ENCODE data around the gene PMM2. TPM values are rescaled to one million over a fixed set of nuclear protein-coding genes. Genes with fewer than 3 reads are reported as not detected.

The PMM2 gene
- total RNA-seq, 1 donor, result 42.7 TPM

DNA sequence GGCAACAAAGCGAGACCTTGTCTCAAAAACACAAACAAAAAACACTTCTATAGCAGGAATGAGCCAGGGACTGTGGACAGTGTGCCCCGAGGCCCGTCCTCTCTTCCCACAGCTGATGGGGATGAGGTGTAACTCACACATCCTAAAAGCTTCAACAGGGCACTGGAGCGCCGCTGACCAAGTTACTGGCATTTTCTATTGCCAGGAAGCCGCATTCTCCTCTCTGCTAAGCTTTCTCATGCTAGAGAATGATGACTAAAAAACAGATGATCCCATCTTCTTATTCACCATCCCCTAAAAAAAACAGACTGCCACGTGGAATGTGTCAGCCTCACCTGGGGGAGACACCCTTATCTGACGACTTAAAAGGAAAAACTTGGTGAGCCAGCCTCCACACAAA is 54.9 kb downstream of the PMM2 start:
- Histone ChIP-seq H3K79me2 (ENCODE audit: insufficient read depth, low read length) (peaks cover 3% of the 10 kb centered on the region), H3K4me3 (ENCODE audit: insufficient read depth, low read length) (no peak overlapping the region), H2AFZ (ENCODE audit: low read length) (no peak overlapping the region), H3K36me3 (ENCODE audit: insufficient read depth, low read length) (peaks cover 72% of the 10 kb centered on the region), H3K27me3 (ENCODE audit: insufficient read depth, low read length) (no peaks in the 10 kb centered on the region), H4K20me1 (ENCODE audit: insufficient read depth, low read length) (peaks cover 29% of the 10 kb centered on the region), H3K4me2 (ENCODE audit: insufficient read depth, low read length) (no peak overlapping the region), H3K9me3 (ENCODE audit: low read depth, low read length) (no peaks in the 10 kb centered on the region), H3K27ac (ENCODE audit: low read depth, low read length) (peak overlapping the region; percentile 21), H3K4me1 (ENCODE audit: insufficient read depth, low read length) (peaks cover 26% of the 10 kb centered on the region)
- peak; percentile 76 for DNase-seq (ENCODE audit: insufficient read length, low spot score, missing footprints)
- TF ChIP-seq, protein P1, sequence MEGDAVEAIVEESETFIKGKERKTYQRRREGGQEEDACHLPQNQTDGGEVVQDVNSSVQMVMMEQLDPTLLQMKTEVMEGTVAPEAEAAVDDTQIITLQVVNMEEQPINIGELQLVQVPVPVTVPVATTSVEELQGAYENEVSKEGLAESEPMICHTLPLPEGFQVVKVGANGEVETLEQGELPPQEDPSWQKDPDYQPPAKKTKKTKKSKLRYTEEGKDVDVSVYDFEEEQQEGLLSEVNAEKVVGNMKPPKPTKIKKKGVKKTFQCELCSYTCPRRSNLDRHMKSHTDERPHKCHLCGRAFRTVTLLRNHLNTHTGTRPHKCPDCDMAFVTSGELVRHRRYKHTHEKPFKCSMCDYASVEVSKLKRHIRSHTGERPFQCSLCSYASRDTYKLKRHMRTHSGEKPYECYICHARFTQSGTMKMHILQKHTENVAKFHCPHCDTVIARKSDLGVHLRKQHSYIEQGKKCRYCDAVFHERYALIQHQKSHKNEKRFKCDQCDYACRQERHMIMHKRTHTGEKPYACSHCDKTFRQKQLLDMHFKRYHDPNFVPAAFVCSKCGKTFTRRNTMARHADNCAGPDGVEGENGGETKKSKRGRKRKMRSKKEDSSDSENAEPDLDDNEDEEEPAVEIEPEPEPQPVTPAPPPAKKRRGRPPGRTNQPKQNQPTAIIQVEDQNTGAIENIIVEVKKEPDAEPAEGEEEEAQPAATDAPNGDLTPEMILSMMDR (IDR thresholded peaks at IDR 0.05; ENCODE audit: extremely low read depth, low read depth, low read length), result no peak

DNA sequence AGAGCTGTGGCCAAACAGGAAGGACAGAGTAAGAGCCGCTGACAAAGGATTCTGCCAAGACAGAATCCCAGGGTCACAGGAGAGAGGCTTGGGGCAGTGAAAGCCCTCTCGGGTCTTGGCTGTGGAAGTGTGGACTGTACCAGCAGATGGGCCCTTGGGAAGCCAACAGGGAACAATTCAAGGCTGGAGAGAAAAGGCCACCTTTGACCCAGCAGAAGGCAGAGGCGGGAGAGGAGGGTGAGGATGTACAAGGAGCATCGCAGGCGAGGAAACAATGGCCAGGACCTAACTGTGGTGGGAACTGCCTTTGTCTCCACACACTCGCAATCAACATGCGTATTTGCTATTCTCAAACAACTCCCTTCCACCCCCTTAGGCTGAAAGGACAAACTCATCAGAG is 55.5 kb downstream of the PMM2 start:
- no peak for DNase-seq (ENCODE audit: insufficient read length, low spot score, missing footprints)
- no peak overlapping the region for H2AFZ ChIP-seq (ENCODE audit: low read length)
- TF ChIP-seq, protein P1 (IDR thresholded peaks at IDR 0.05; ENCODE audit: extremely low read depth, low read depth, low read length), result no peak
- H3K27ac ChIP-seq (ENCODE audit: low read depth, low read length), result peak overlapping the region; percentile 21
- H4K20me1 ChIP-seq (ENCODE audit: insufficient read depth, low read length), result peaks cover 26% of the 10 kb centered on the region
- H3K4me3 ChIP-seq (ENCODE audit: insufficient read depth, low read length), result no peak overlapping the region
- H3K36me3 ChIP-seq (ENCODE audit: insufficient read depth, low read length), result peaks cover 69% of the 10 kb centered on the region
- H3K4me2 ChIP-seq (ENCODE audit: insufficient read depth, low read length), result no peak overlapping the region
- H3K9me3 ChIP-seq (ENCODE audit: low read depth, low read length), result no peaks in the 10 kb centered on the region
- no peaks in the 10 kb centered on the region for H3K27me3 ChIP-seq (ENCODE audit: insufficient read depth, low read length)
- H3K4me1 ChIP-seq (ENCODE audit: insufficient read depth, low read length), result peaks cover 26% of the 10 kb centered on the region
- H3K79me2 ChIP-seq (ENCODE audit: insufficient read depth, low read length), result peaks cover 3% of the 10 kb centered on the region

DNA sequence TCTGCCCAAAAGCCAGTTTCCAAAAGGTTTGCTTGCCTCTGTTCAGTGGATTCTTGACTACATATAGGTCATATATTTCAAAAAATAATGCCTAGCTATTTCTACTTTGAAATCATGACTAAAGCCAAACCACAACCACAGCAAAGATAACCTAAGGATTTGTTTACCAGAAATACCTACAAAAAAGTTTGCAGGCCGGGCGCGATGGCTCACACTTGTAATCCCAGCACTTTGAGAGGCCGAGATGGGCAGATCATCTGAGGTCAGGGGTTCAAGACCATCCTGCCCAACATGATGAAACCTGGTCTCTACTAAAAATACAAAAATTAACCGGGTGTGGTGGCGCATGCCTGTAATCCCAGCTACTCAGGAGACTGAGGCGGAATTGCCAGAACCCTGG is 56.0 kb downstream of the PMM2 start:
- no peak overlapping the region for H3K27ac ChIP-seq (ENCODE audit: low read depth, low read length)
- H3K4me3 ChIP-seq (ENCODE audit: insufficient read depth, low read length), result no peak overlapping the region
- peaks cover 22% of the 10 kb centered on the region for H3K4me1 ChIP-seq (ENCODE audit: insufficient read depth, low read length)
- TF ChIP-seq, protein P1 (IDR thresholded peaks at IDR 0.05; ENCODE audit: extremely low read depth, low read depth, low read length), result no peak
- H2AFZ ChIP-seq (ENCODE audit: low read length), result no peak overlapping the region
- peaks cover 29% of the 10 kb centered on the region for H4K20me1 ChIP-seq (ENCODE audit: insufficient read depth, low read length)
- H3K4me2 ChIP-seq (ENCODE audit: insufficient read depth, low read length), result no peak overlapping the region
- H3K36me3 ChIP-seq (ENCODE audit: insufficient read depth, low read length), result peaks cover 69% of the 10 kb centered on the region
- H3K79me2 ChIP-seq (ENCODE audit: insufficient read depth, low read length), result peaks cover 6% of the 10 kb centered on the region
- no peaks in the 10 kb centered on the region for H3K27me3 ChIP-seq (ENCODE audit: insufficient read depth, low read length)
- H3K9me3 ChIP-seq (ENCODE audit: low read depth, low read length), result no peaks in the 10 kb centered on the region
- no peak for DNase-seq (ENCODE audit: insufficient read length, low spot score, missing footprints)

DNA sequence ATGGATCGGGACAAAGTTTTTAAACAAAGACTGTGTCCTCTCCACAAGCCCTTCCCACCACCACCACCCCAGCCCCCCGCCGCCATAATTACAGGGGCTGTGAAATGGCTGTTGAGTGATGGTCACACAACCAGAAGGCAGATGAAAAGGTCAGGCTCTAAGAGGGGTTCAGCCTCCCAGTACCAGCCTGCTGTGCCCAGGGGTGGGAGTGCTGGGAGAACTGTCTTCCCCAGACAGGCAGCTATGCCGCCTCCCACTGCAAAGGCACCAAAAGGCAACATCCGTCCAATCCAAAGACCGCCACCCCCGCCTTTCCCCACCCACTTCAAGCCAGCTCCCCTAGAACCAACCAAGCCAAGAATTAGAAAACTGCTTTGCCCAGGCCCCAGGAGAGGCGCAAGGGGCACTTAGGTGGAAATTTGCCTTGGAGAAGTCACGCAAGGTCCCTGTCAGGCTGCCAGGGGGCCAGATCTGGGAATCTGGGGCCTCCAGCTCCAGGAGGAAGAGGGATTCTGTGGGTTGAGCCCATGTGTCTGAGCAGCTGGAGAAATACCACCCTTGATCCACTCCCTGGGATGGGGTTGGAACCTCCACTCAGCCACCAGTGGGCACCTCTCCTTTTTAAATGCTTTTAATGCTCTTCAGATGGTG is 56.8 kb downstream of the PMM2 start:
- Histone ChIP-seq H3K27me3 (ENCODE audit: insufficient read depth, low read length) (no peaks in the 10 kb centered on the region), H3K4me2 (ENCODE audit: insufficient read depth, low read length) (no peak overlapping the region), H2AFZ (ENCODE audit: low read length) (no peak overlapping the region), H3K27ac (ENCODE audit: low read depth, low read length) (no peak overlapping the region), H4K20me1 (ENCODE audit: insufficient read depth, low read length) (peaks cover 29% of the 10 kb centered on the region), H3K36me3 (ENCODE audit: insufficient read depth, low read length) (peaks cover 70% of the 10 kb centered on the region), H3K4me3 (ENCODE audit: insufficient read depth, low read length) (no peak overlapping the region), H3K9me3 (ENCODE audit: low read depth, low read length) (no peaks in the 10 kb centered on the region), H3K79me2 (ENCODE audit: insufficient read depth, low read length) (peaks cover 14% of the 10 kb centered on the region), H3K4me1 (ENCODE audit: insufficient read depth, low read length) (peaks cover 14% of the 10 kb centered on the region)
- TF ChIP-seq, protein P1 (IDR thresholded peaks at IDR 0.05; ENCODE audit: extremely low read depth, low read depth, low read length), result no peak
- peak; percentile 6 for DNase-seq (ENCODE audit: insufficient read length, low spot score, missing footprints)
